K562 (cell line): ENCODE measurements around the gene PANX1. TPM values are rescaled to one million over a fixed set of nuclear protein-coding genes. Genes with fewer than 3 reads are reported as not detected.

Source experiments
- ATAC-seq: fragments of 200-7000 bp; cut with Tn5 transposase; 3 replicates; pipeline ENCODE4 v1.9.1; 2020; ENCODE audit warnings: moderate library complexity
- BruUV-seq: library from RNA; stranded (reverse); fragments of 400-500 nt; replicated peaks from 2 replicates; lab custom pipeline; 2021; lab: Mats Ljungman, UMichigan
- CTCF ChIA-PET: fragments of 300-600 bp; formaldehyde crosslinking; extraction: SDS; loops from one replicate; lab custom pipeline; 2021; ENCODE audit warnings: low intra/inter-chr PET ratio; lab: Yijun Ruan, JAX
- POLR2A ChIA-PET: fragments of 300-600, 350-650 bp; sonication (Branson Sonifier 250); formaldehyde crosslinking; extraction: SDS; loops from one replicate; lab custom pipeline; 2021; ENCODE audit warnings: antibody characterized with exemption, inconsistent platforms; lab: Yijun Ruan, JAX
- DNase-seq, 4 experiments: peaks; one replicate each; pipeline versions ENCODE4 v3.0.0 to v3.0.0-alpha.2; 2011 to 2018; ENCODE audit warnings: low spot score in 3 of 4, mixed read lengths in 3 of 4; ENCODE audit errors: extremely low read depth in 1 of 4
- FAIRE-seq: peaks from 2 replicates; lab custom pipeline; 2011; peaks lifted over from hg19 to GRCh38; lab: Jason Lieb, UNC
- H2AFZ ChIP-seq: 2 replicates; pipeline ENCODE4 v1.6.0; 2011; ENCODE audit warnings: low read depth, low read length, control low read depth, inconsistent platforms
- H3K27ac ChIP-seq: fragments of 200-600 bp; 3 replicates; pipeline ENCODE4 v1.8.0; 2011; ENCODE audit warnings: low read depth, mild to moderate bottlenecking, control low read depth, inconsistent platforms, low read length, moderate library complexity, mixed read lengths; ENCODE audit errors: extremely low read depth
- H3K27me3 ChIP-seq, 2 experiments: fragments of 300-600 bp in 1 of 2; 2 replicates in 1 of 2; 3 replicates in 1 of 2; pipeline versions ENCODE4 v1.6.0 to v1.8.0; 2011; ENCODE audit warnings: inconsistent platforms in 2 of 2, low read length in 2 of 2, mild to moderate bottlenecking in 1 of 2, mixed read lengths in 1 of 2, moderate library complexity in 1 of 2; ENCODE audit not compliant: control insufficient read depth in 2 of 2, insufficient read depth in 2 of 2
- H3K36me3 ChIP-seq: fragments of 300-600 bp; 3 replicates; pipeline ENCODE4 v1.8.0; 2011; ENCODE audit warnings: mild to moderate bottlenecking, low read length, inconsistent platforms; ENCODE audit not compliant: control insufficient read depth, insufficient read depth
- H3K4me1 ChIP-seq, 2 experiments: fragments of 200-600 bp in 1 of 2; replicated peaks in 1 of 2; 2 replicates in 1 of 2; 3 replicates in 1 of 2; pipeline versions ENCODE4 v1.5.1 to v1.8.0; 2011; ENCODE audit warnings: inconsistent platforms in 2 of 2, low read length in 2 of 2, mild to moderate bottlenecking in 1 of 2, mixed read lengths in 1 of 2, moderate library complexity in 1 of 2; ENCODE audit not compliant: control insufficient read depth in 2 of 2, insufficient read depth in 2 of 2
- H3K4me2 ChIP-seq: 2 replicates; pipeline ENCODE4 v1.6.1; 2011; ENCODE audit warnings: low read length, control low read depth, inconsistent platforms, mixed read lengths; ENCODE audit not compliant: insufficient read depth
- H3K4me3 ChIP-seq: fragments of 200-600 bp; sonication (generic), shearing (Covaris generic); 2 replicates; pipeline ENCODE4 v1.5.1; 2016; ENCODE audit warnings: control low read depth, inconsistent platforms
- H3K79me2 ChIP-seq: fragments of 200-600 bp; 3 replicates; pipeline ENCODE4 v1.8.0; 2011; ENCODE audit warnings: low read length, inconsistent platforms; ENCODE audit not compliant: control insufficient read depth, insufficient read depth
- H3K9ac ChIP-seq, 2 experiments: 2 replicates each; pipeline versions ENCODE4 v1.6.0 to v1.6.1; 2011; ENCODE audit warnings: low read depth in 2 of 2, low read length in 2 of 2, control low read depth in 1 of 2, inconsistent platforms in 1 of 2, mild to moderate bottlenecking in 1 of 2, mixed read lengths in 1 of 2; ENCODE audit not compliant: insufficient read depth in 1 of 2
- H3K9me1 ChIP-seq: one replicate; pipeline ENCODE4 v1.6.0; 2011; ENCODE audit warnings: inconsistent platforms, mild to moderate bottlenecking, low read length, moderate library complexity; ENCODE audit not compliant: control insufficient read depth, insufficient read depth
- H3K9me3 ChIP-seq: replicated peaks from 2 replicates; pipeline ENCODE4 v1.5.1; 2011; ENCODE audit warnings: low read depth, low read length, inconsistent platforms; ENCODE audit not compliant: control insufficient read depth, insufficient read depth
- H4K20me1 ChIP-seq: replicated peaks from 2 replicates; pipeline ENCODE4 v1.6.1; 2011; ENCODE audit warnings: low read length, inconsistent platforms, mixed read lengths; ENCODE audit not compliant: control insufficient read depth, insufficient read depth
- CBX5 ChIP-seq: IDR thresholded peaks from 2 replicates; pipeline ENCODE4 v1.6.1; 2014; ENCODE audit warnings: low read depth, borderline replicate concordance
- HIVEP1 ChIP-seq: fragments of 250-450 bp; sonication (Bioruptor Pico); IDR thresholded peaks from 2 replicates; pipeline ENCODE4 v1.4.0; 2020; ENCODE audit warnings: mild to moderate bottlenecking
- PREB ChIP-seq: sonication (generic); formaldehyde crosslinking; IDR thresholded peaks from 2 replicates; pipeline ENCODE4 v1.8.1; 2023; ENCODE audit warnings: mild to moderate bottlenecking, missing genetic modification reagents
- SAFB2 ChIP-seq: fragments of 200-400 bp; formaldehyde crosslinking; IDR thresholded peaks from 2 replicates; pipeline ENCODE4 v1.6.1; 2018; ENCODE audit warnings: borderline replicate concordance, low read length, low read depth, moderate library complexity; ENCODE audit not compliant: severe bottlenecking
- ZNF609 ChIP-seq: sonication (generic); formaldehyde crosslinking; IDR thresholded peaks from 2 replicates; pipeline ENCODE4 v1.8.1; 2023; ENCODE audit warnings: missing genetic modification reagents, mild to moderate bottlenecking, borderline replicate concordance
- WGBS: fragments of 100-300 bp; shearing (Covaris generic); methylation state at CpG from one replicate; pipeline ENCODE4 v1.1.6; 2016; ENCODE audit warnings: low coverage, mixed read lengths; ENCODE audit not compliant: insufficient coverage; ENCODE audit errors: missing lambda C conversion rate; 5-methylcytosine and 5-hydroxymethylcytosine counted together
- in situ Hi-C: fragments of 300-500 bp; cut with MboI; formaldehyde crosslinking; loops from 4 replicates; pipeline ENCODE4 v1.15.0; 2018; ENCODE audit warnings: inconsistent platforms, mixed read lengths
- intact Hi-C: fragments of 100-400 bp; cut with micrococcal nuclease; formaldehyde crosslinking; loops from 2 replicates; pipeline ENCODE4 v1.14.2; 2022
- polyA plus RNA-seq, 8 experiments: library from polyadenylated mRNA; depleted of rRNA in 4 of 8; stranded (reverse) in 5 of 8; unstranded in 3 of 8; fragments of >200 nt; fragmentation: Nextera tagmentation in 2 of 8; fragmentation: Illumina TruSeq in 1 of 8; extraction: Ambion mirVana in 2 of 8; extraction: Trizol in 1 of 8; gene quantifications; 2 replicates each; pipeline versions ENCODE4 v1.2.1 to v1.2.3, GENCODE V29; 2011 to 2014; ENCODE audit warnings: inconsistent platforms in 1 of 8, missing spikeins in 1 of 8
- total RNA-seq, 7 experiments: library from RNA; depleted of rRNA in 6 of 7; stranded (reverse); fragments of >200 nt in 6 of 7; fragmentation: Illumina TruSeq in 2 of 7; extraction: Trizol in 2 of 7; gene quantifications; 2 replicates each; pipeline versions ENCODE4 v1.2.1 to v1.2.3, GENCODE V29; 2011 to 2021; ENCODE audit warnings: low replicate concordance in 1 of 7
- TF ChIP-seq, protein P1 (sequence below), 3 experiments: fragments of 200-800 bp in 1 of 3; fragments of 250-450 bp in 1 of 3; fragments of 450-650 bp in 1 of 3; sonication (Bioruptor Pico) in 1 of 3; sonication (Bioruptor generic) in 1 of 3; formaldehyde crosslinking in 1 of 3; IDR thresholded peaks; 2 replicates each; pipeline versions ENCODE4 v1.6.1 to v1.8.0; 2016 to 2022; ENCODE audit warnings: mild to moderate bottlenecking in 2 of 3, missing genetic modification characterization in 2 of 3, missing compliant biosample characterization in 1 of 3, moderate library complexity in 1 of 3

Gene PANX1
- total and polyA plus RNA-seq, 9 of the 15 experiments (the other 6 are each of a cell fraction or from before 2014, with no cell fraction given): 1.9 to 14.8 (median 10.1) TPM

GRCh38 chr11:94219771-94220170 lies 91.1 kb downstream of the PANX1 start:
- no peak overlapping the region for H3K4me2 ChIP-seq
- no peak overlapping the region for H3K27ac ChIP-seq
- no peak overlapping the region for H2AFZ ChIP-seq
- FAIRE-seq (no peak), ATAC-seq (no peak), DNase-seq (no peak)
- POLR2A ChIA-PET: no interaction called here
- 0% methylated on average over 5 of the region's 5 CpGs for WGBS
- CTCF ChIA-PET: no interaction called here
- H3K4me3 ChIP-seq: no peak overlapping the region
- intact Hi-C loops (no loop called here), in situ Hi-C loops (no loop called here)
- no peaks in the 10 kb centered on the region for H4K20me1 ChIP-seq
- no peak overlapping the region for H3K9ac ChIP-seq
- H3K4me1 ChIP-seq: no peaks in the 10 kb centered on the region
- H3K36me3 ChIP-seq: no peaks in the 10 kb centered on the region
- TF ChIP-seq, protein P1, sequence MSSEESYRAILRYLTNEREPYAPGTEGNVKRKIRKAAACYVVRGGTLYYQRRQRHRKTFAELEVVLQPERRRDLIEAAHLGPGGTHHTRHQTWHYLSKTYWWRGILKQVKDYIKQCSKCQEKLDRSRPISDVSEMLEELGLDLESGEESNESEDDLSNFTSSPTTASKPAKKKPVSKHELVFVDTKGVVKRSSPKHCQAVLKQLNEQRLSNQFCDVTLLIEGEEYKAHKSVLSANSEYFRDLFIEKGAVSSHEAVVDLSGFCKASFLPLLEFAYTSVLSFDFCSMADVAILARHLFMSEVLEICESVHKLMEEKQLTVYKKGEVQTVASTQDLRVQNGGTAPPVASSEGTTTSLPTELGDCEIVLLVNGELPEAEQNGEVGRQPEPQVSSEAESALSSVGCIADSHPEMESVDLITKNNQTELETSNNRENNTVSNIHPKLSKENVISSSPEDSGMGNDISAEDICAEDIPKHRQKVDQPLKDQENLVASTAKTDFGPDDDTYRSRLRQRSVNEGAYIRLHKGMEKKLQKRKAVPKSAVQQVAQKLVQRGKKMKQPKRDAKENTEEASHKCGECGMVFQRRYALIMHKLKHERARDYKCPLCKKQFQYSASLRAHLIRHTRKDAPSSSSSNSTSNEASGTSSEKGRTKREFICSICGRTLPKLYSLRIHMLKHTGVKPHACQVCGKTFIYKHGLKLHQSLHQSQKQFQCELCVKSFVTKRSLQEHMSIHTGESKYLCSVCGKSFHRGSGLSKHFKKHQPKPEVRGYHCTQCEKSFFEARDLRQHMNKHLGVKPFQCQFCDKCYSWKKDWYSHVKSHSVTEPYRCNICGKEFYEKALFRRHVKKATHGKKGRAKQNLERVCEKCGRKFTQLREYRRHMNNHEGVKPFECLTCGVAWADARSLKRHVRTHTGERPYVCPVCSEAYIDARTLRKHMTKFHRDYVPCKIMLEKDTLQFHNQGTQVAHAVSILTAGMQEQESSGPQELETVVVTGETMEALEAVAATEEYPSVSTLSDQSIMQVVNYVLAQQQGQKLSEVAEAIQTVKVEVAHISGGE (CRISPR knock-in tag; IDR thresholded peaks at IDR 0.05): no peak
- TF ChIP-seq HIVEP1: no peak
- TF ChIP-seq ZNF609 (CRISPR knock-in tag): no peak
- no peak for TF ChIP-seq PREB (CRISPR knock-in tag)
- TF ChIP-seq CBX5: peak; percentile 78
- no peak for TF ChIP-seq SAFB2
- H3K27me3 ChIP-seq: no peaks in the 10 kb centered on the region
- H3K9me1 ChIP-seq: no peaks in the 10 kb centered on the region
- no peaks in the 10 kb centered on the region; the same call in 1 of the 2 replicates for H3K9me3 ChIP-seq
- no peaks in the 10 kb centered on the region for H3K79me2 ChIP-seq
- BruUV-seq: no TSS peak
